NCI-H2196 treated with DMSO at 0.1 percent for 48 hours (cell line): ENCODE results near the gene SFMBT2.
A peak's percentile ranks its signal among the peaks of the same experiment; 100 is the strongest.

Experiments used
- DNase-seq: peaks from one replicate; lab custom pipeline; 2025; ENCODE audit not compliant: unreplicated experiment; lab: John Stamatoyannopoulos, UW

The SFMBT2 gene

DNA sequence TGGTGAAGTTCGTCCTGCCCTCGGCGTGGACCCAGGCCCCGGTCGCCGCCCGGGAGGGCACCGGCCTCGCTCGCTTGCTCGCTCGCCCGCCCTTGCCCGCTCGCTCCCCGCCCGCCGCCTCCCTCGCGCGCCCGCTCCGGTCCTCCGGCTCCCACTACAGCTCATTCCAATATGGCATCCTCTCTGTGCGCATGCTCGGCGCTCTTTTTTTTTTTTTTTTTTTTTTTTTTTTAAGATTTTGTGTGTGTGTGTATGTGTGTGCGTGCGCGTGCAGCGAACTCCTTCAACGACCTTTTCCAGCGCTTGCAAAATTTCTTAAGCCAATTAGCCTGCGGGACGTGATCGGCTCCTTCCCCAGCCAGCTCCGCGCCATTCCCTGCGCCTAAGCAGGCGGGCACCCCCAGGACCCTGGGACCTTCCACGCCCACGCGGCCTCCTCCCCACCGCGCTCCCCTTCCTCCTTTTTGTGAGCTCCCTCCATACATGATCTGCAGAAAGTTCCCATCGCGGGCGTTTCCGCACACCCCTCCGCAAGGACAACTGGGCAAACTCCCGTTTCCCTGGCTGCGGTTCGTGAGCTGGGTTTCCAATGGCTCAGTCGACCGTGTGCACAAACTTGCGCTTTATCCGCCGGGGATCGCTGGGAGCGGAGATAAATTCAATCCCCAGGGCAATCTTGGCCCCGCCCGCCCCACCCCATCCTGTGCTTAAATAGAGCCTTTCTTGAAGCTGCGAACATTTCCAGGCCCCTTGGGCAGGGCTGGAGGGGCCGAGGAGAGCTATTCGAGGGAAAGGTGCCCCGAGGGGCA lies at the start of gene SFMBT2:
SFMBT2 (minus strand) TSS at position 173 of the 809 bp plus-strand sequence. CDS start 29,136 bp downstream, outside the sequence.
- peak; percentile 1 for DNase-seq

DNA sequence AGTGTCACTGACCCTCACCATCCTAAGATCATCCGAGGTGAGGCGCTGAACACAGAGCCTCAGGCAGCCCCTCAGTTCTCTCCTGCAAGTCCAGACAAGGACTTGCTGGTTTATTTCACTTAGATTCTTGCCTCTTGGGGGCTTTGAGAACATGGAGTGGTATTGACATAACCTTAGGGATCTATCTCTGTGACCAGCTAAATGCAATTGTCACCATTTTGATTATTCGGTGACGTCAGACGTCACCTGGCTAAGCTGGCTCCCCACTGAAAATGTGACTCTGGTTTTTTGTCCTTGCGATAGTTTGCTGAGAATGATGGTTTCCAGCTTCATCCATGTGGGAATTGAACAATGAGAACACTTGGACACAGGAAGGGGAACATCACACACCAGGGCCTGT lies 49.2 kb upstream of the SFMBT2 start:
- no peak for DNase-seq

DNA sequence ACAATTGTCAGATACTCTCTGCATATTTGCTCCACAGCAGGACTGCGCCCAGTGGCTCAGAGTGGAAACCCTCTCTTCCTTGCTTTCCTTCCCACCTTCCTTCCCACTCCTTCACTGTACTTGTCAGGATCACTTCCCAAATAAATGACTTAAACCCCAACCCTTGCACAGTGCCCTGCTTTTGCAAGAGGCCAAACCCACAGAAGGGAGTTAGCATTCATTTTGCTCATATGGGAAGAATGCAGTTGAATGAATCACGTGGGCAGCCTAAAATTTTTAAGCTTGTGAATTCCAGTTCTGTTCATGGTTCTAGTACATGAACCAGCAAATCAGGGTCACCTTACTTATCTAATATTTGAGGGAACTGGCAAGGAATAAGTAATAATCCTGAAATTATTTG lies 47.7 kb upstream of the SFMBT2 start:
- DNase-seq: no peak

DNA sequence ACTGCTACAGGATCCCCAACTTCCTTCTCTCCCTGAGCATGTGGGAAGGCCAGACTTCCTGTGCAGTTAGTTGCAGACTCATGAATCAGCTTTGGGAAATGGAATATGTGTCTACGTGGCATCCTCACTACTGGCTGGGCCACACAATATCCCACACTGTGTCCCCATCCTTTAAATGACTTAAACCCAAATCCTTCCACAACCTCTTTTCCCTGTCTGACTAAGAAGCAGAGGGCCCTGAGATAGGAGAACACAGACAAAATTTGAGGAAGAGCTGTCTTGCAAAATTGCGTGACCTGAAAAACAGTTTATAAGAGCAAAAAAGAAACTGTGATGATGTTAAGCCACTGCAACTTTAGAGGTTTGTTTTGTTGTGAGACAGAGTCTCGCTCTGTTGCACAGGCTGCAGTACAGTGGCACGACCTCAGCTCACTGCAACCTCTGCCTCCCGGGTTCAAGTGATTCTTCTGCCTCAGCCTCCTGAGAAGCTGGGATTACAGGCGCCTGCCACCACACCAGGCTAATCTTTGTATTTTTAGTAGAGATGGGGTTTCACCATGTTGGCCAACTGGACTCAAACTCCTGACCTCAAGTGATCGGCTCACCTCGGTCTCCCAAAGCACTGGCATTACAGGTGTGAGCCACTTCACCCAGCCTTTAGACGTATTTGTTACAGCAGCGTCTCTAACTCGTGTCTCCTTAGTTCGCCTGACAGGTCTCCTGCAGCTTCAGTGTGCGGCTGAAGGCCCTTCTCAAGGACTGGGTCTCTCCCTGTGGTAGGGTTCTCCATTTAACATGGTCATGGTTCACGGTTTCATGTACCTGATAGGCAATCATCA lies 46.9 kb upstream of the SFMBT2 start:
- no peak for DNase-seq

DNA sequence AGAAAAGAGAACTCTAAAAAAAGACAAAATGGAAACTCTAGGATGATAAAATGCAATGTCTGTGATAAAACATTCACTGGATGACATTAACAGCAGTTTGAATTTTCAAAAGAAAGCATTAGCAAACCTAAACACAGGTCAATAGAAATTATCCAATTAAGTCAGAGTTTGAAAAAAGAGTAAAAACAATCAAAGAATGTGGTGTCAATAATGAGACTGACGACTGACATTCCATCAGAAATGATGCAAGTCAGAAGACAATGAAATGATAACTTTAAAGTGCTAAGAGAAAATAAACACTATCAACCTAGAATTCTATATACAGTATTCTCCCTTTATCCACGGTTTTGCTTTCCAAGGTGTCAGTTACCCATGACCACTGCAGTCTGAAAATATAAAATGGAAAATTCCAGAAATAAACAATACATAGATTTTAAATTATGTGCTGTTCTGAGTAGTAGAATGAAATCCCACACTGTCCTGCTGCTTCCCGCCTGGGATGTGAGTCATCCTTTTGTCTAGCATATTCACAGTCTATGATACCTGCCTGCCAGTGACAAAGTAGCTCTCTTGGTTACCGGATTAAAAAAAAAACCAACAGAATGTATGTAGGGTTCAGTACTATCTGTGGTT lies 38.3 kb upstream of the SFMBT2 start:
- no peak for DNase-seq

DNA sequence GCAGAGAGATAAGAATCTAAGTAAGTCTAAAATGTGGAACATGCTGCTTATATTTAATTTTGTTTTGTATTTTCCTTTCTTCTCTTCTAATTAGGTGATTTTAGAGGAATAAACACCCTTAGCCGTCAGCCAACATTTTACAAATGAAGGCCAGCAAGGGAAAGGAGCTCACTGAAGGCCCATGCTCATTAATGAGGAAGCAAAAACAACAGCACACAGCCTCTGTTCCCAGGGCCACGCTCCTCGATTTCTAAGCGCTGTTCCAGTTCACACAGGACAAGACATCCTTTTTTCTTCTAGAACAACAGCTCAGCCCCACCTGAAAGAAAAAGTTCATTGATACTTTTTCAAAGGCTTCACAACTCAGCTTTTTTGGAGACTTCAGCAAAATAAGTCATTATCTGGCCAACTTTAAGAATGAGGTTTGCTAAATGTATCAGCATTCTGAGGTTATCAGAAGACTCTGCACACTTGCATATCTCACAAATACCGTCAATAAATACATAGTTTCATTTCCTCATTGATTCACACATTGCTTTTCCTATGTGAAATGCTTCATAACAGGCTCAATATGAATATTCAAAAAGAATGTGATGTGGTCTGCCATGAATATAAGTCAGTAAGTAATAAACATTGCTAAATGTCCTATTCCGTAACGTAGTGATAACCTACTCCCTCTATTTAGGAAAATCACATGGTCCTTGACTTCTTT lies 34.8 kb upstream of the SFMBT2 start:
- DNase-seq: no peak

DNA sequence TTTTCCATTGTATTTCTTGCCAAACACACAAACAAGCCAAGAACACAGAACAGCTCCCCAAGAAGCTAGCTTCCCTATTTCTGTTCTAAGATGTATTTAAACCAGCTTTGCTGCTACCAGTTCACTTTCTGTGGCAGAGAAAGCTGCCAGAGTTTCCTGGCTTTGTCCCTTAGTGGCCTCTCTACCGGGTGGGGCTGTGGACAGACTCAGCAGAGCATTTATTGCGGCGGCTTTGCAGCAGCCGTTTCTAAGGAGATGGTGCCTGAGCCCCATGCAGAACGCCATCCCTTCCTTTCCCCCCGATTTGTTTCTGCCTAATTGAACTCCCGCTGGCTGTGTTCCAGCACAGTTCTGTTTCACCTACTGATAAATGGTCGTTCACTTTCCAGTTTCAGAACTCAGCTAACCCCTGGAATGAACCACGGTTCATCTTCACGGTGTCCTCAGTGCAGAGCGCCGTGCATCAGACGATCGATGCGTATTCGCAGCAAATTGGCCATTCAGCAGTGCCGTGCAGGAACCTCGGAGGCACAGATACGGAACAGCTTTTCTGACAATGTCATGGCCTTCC lies 33.8 kb upstream of the SFMBT2 start:
- DNase-seq: no peak

DNA sequence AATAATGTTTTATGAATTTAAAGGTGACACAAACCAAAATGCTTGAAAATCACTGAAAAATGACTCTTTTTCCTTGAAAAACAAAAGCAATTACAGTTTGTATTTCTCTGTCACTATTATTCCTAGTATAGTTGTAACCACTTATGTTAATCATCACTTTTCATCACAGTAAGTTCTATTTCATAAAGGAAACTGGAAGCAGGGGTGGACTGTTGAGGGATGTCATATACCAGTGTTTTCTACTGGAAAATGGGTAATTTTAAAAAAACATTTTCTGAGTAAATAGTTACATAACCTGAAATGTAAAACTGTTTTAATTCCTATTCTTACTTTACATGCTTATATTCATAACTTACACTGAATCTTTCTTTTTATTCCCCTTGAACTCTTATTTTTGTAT lies 32.2 kb upstream of the SFMBT2 start:
- DNase-seq: no peak

DNA sequence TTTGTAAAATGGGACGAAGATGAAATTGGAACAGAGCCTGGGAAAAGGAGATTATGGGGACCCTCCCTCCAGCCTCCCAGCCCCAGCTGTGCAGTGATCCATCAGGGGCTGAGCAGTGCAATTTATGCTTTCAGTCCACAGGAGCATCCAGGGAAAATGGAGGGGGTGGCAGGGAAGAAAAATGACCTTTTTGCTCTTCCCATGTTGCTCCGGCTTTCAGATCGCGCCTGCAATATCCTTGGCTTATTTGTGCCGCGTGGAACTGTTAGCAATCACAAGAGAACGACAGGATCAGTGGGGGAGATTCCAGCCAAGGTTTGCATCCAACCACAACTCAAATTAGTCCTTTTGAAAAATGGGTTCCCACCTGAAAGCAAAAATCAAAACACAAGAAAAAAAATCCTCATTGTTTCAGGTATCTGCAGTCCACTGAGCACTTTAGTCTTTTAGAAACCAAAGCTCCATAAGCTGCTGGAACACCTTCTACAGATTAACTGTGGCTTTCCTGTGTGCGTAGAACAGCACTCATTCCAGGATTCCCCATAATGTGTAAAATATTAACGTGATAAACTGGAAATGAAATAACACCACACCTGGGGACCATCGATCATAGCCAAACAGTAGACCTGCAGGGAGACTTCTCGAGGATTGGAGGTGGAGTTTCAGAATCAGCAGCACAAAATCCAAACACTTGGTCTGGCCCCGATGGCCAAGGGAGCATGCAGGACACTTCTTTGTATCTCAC lies 30.7 kb upstream of the SFMBT2 start:
- DNase-seq: no peak

DNA sequence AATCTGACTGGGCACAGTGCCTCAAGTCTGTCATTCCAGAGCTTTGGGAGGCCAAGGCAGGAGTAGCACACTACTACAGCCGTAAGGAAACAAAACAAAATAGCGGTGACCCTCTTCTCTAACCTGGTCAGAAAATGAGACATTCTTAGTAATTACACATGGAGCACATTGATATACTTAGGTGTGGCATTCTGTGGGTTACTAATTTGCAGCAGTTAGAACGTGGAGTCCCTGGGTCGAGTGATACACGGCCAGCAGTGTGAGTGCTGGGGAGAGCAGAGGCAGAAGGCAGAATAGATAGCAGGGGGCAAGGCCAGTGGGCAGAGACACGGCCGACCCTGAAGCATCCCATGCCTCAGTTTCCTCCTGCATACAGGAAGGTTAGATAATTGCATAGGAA lies 28.9 kb upstream of the SFMBT2 start:
- DNase-seq: no peak

DNA sequence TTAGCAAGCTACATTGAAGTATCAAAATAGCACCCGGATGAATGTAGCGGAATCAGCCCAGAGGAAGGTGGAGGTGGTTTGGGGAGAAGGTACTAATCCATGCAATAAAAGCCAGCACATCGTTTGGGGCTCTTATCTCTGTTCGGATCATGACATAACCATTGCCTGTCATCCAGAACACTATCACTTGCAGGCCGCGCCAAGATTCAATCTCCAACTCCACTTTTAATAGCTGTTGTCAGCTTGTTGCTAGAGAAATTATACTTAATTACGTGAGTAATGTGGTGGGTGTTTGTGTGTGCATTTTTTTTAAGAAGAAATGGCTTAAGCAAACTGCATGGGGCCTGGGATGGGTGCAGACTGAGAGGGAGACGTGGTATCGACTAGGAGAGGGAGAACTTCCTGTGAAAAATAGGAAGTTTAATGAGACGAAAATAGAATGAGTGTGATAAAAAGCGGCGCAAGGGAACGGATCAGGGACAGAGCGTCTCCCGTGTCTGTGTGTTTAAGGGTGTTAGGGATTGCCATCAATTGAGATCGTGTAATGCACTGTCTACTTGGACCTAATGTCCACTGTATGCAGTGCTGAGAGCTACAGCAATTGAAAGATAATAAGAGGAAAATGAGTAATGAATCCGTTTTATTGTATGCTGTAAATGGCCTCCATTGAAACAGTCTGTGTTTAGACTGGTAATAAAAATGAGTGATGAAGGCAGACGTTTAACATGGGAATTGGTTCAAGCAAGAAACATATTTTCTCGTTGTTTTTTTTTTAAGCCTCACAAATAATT lies 27.6 kb upstream of the SFMBT2 start:
- DNase-seq: no peak

DNA sequence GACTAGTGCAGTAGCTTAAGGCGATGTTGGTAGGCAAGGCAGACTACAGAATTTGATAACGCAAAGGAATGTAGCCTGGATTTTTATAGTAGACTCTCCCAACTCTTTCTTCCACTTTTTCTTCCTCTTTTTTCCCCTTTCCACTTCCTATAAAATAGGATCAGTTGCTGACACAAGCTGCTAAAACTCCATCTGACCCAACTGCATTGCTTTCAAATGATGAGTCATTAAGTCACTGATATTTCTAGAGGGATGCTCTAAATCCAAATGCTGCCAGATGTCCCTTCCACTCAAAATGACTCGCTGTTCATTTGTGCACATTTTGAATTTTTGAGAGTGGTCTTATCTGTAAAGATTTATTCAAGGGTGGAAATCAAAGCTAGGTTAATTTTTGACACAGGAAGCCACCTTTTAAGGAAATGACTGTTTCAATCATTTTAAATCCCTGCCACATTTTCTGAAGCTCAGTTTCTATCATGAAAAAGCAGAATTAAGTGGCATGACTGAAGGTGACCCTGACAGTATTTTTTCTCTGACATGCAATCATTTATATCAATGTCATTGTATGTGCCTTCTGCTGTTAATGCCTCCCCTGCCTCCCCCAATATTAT lies 25.8 kb upstream of the SFMBT2 start:
- no peak for DNase-seq

DNA sequence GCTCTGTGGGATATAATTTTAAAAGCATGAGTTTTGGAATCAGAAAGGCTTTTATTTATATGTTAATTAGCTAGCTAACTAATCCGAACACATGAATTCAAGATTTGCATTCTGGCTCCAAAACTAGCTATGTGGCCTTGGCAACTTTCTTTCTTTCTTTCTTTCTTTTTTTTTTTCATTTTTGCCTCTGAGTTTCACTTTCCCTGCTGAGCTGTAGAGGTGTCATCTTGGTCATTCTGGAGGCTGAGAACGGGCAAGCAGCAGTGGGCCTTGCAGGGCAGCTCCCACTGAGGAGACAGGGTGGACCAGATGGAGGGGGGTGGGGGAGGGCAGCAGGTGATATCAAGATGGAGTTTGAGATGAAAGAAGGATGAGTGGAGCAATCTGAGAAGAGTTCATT lies 24.8 kb upstream of the SFMBT2 start:
- no peak for DNase-seq

DNA sequence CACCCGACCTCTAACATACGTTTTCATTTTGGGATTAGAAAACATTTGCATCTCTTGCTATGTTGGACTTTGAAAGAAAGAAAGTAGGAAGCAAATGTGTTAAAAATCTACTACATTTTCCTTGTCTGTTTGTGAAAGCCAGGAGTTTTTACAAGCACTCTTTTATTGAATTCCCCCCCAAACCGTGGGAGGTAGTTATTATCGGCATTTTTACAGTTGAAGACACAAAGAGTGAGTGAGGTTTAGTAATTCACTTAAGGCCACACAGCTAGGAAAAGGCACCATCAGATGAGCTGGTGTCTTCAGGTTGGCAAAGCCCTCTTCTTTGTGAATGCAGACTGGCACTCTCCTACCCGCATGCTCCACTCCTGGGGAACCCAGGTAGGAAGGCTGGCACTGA lies 23.5 kb upstream of the SFMBT2 start:
- DNase-seq: no peak

DNA sequence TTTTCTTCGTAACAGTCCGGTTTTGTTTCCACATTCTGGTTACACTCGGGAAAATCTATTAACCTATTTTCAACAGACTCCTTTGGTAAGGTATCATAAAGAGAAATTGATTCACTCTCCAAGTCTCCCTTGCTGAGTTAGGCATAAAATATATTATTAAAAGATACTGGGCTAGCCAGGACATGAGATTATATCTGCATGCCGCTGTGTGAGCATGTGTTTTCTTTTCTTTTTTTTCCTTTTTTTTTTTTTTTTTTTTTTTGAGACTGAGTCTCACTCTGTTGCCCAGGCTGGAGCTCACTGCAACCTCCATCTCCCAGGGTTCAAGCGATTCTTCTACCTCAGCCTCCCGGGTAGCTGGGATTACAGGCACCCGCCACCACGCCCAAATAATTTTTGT lies 23.0 kb upstream of the SFMBT2 start:
- DNase-seq: no peak

DNA sequence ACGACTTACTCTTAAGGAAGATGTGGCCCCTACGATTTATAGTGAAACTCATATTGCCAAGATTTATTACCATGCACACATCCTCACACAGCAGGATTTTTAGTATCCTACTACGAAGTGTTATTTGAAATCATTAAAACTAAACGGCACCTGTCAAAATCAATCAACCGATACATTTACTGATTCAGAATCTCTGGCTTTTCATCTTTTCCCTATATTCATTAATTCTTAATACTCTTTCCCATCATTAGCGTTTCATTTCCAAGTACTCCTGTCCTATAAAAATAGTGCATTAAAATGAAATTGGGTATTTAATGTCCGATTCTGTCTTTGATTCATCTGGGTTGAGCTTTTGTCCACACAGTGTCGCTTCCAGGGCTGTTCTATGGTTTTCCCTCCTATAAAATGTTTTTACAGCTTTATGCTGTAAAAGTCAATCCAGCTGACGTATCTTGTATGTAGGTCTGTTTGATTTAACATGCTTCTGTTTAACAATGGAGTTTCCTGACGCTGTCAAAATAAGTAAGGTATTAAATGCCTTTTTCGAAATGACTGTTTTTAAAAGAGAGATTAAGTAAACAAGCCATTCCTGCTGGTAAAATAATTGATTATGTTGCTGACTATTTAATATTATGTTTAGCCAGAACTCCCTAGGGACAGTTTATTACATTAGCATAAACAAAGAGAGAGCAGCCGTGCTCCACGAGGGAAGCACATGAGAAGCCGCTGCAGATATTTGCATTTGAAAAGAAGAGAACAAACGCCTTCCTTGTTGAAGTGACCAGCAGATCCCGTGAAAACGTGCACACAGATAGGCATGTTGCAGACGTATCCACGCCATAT lies 22.3 kb upstream of the SFMBT2 start:
- DNase-seq: no peak

DNA sequence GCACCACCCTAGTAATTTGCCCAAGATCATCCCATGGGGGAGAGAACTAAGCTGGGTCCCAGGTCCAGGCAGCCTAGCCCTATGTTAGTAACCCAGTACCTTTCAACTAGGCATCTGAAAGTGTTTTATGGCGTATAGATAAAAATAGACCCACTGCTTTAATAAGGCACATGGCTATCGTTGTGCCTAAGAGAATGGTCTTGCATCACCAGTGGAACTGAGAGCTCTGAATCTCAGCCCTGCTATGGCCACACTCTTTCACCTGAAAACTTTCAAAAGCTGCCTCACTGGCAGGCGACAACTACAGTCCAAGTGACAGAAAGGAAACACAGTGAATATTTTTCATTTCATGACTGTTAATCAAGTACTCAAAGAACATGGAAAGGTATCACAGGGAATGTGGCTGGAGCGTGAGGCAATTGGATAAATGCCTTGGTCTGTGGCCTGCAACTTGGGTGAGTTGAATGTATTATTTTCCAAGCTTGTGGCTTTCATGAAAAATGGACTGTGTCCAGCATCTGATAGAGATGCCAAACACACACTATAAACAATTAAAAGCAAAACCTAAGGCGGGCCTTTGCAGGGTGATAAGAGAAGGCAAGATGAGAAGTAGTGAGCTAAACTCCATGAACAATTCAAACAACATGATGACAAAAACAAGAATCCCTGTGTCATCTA lies 18.0 kb upstream of the SFMBT2 start:
- DNase-seq: no peak
